Daoy (cell line): ENCODE data around the gene TMEM244. TPM values are rescaled to one million over a fixed set of nuclear protein-coding genes. Genes with fewer than 3 reads are reported as not detected.
"Not testable (repeated sequence)": the region's sequence is repeated elsewhere in the genome, so short reads cannot be mapped to it uniquely, and the experiment has no call there.

Experiments
- DNase-seq: peaks from one replicate; pipeline ENCODE4 v3.0.0-alpha.2; 2015; ENCODE audit warnings: low read depth
- total RNA-seq: library from RNA; depleted of rRNA; stranded (reverse); fragments of >200 nt; shearing (Covaris generic); gene quantifications from 2 replicates; pipeline ENCODE4 v1.2.3, GENCODE V29; 2014

Gene TMEM244
- total RNA-seq, 1 experiment from 2014 or later: 2.7 TPM

DNA sequence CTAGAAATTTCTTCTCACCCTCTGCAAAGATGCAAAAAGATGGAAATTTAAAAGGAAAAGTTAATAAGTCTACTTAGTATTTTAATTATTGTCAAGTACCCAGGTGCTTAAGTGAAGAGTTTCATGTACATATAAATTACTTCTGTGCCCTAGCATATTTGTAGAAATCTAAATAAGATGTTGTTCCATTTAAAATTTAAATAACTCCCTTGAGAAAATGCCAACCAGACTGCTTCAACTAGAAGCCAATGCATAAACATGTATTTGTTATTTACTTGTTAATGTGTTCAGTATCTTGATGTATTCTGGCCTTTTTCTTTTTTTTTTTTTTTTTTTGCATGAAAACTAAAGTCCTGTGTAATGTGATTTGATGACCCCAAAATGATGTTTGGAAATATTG, 6.3 kb upstream of the TMEM244 start:
- DNase-seq: no peak

DNA sequence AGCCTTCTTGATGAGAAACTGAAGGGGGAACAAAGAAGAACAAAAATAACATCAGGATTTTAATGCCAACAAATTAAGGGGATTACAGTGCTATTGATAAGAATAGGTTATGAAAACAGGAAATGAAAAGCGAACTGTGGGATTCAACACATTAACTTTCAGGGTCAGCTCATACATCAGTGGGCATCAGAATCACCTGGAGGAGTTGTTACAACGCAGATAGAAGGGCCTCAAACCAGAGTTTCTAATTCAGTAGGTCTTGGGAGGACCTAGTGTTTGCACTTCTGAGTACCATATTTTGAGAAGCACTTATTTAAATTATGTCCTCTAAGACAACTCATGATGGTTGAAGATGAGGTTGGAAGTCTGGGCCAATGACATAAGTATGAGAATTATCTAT, 5.6 kb upstream of the TMEM244 start:
- no peak for DNase-seq

DNA sequence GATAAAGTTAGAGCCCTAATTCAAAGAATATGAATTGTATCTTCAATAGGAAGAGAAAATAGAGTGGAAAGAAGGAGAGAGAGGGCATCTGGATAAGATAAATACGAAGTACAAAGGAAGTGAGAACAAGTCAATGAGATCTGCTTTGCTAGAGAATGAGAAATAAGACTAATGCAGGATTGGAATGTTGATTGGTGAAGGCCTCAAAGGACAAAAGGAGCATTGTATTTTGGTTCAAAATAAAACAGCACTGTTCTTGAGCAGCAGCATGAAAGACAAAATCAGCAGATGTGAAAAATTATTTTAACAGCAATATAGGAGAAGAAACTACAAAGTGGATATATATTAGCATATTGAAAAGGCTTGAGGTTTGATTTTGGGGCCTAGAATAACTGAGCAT, 5.1 kb upstream of the TMEM244 start:
- DNase-seq: no peak

DNA sequence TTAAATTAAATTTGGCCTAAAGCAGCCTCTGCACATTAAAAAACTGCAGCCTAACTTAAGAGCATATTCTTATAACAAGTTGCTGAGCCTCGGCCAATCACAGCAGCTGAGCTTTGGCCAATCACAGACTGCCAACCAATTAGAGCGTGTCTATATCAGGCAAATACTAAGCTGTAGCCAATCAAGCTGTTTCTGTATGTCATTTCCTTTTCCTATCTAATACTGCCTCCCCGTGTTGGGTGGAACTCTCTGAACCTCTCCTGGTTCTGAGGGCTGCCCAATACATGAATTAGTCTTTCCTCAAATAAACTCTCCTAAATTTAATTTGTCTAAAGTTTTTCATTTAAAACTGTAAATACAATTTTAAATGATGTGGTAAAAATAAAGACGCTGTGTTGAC, 3.9 kb upstream of the TMEM244 start:
- DNase-seq: no peak

DNA sequence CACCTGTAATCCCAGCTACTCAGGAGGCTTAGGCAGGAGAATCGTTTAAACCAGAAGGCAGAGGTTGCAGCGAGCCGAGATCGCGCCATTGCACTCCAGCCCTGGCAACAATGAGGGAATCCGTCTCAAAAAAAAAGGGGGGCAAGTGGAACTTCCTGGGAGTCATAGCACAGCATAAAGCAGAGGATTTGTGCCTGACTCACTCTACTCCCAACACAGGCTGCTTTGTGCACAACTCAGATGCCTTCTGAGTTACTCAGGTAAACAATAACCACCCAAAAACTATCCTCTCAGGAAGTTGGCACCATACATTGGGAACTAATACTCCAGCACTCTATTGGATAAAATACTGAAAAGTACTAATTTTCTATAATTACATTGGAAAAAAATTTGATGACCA, 2.5 kb upstream of the TMEM244 start:
- DNase-seq: peak; percentile 47

DNA sequence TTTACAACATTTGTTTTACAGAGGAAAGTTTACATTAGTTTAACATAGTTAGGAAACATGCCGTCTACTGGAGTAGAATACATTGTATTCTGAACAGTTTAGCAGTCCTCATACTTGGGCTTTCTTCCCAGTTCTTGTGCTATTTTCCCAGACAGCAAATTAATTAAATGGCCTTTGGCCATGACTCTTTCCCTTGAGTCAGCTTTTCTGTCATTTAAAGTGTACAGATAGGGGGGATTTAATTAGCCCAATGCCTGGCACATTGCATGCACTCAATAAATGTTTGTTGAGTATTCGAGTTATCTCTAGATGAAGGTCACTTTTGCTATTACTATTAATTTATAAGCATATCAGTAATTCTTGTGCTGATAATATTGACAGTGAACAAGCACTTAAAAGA, 1.6 kb downstream of the TMEM244 start:
- no peak for DNase-seq

DNA sequence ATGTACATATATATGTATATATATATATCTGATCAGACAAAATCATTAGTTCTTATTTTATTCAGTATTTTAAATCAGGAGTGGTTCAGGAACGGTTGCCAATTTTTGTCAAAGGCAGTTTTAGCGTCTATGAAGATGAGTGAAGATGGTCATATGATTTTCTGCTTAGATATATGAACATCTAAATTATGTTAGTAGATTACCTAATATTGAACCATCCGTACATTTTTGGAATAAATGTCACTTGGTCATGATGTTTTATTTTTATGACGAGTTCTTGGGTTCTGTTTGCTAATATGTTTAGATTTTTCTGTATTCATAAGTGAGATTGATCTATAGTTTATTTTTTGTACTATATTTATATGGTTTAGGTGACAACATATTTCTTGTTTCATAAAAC, 3.3 kb downstream of the TMEM244 start:
- no peak for DNase-seq

DNA sequence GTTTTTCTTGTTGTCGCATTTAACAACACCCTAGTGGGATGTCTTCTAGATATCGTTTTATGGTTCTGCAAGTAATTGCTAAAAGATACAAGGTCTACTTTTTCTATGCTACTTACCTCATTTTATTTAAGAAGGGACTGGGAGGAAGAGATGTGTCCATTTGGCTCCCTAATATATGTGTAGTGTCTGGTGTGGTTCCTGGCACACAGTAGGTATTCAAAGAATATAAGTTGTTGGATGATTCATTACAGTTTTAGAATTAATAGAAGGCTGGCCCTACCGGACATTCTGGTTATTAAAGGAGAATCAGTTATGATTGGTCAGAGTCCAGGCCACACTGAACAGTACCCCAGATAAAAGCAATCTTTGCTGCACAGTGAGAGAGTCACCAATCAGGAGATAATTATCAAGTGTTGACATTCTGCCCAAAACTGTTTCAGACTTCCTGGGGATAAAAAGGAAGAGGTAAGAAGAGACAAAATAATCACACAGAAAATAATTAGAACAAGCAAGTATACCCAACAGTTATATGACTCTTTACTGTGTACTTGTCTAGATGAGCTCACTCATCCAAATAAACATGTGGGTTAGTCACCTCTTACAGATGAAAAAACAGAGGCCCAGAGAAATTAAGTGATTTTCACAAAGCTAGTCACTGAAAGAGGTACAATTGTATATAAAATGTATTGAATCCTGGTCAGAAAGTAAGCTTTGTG, 7.0 kb downstream of the TMEM244 start:
- peak; percentile 74 for DNase-seq

DNA sequence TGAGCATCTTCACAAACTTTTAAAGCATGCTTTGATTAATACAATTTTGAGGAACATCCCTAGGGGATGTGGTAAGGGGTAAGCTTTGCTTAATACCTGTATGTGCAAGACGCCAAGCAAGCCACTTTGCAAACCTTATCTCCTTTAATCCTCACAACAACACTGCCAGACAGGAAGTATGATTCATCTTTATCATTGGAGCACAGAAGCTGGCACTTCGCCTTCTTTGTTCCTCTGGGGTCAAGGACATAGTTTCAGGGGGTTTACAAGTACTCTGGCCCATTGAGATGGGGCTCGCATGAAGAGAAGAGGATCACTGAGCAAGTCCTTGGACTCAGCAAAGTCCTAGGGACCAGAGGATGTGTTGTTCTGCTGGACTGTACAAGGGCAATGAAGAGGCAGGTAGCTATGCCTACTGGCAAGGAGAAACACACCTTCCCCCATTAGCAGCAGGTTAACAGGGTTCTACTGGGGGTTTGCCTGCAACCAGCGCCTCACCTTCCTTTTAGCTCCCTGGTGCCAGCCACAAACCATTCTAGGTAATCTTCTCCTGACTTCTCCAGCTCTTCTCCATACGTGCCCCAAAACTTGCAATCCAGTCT, 8.8 kb downstream of the TMEM244 start:
- peak; percentile 60 for DNase-seq

DNA sequence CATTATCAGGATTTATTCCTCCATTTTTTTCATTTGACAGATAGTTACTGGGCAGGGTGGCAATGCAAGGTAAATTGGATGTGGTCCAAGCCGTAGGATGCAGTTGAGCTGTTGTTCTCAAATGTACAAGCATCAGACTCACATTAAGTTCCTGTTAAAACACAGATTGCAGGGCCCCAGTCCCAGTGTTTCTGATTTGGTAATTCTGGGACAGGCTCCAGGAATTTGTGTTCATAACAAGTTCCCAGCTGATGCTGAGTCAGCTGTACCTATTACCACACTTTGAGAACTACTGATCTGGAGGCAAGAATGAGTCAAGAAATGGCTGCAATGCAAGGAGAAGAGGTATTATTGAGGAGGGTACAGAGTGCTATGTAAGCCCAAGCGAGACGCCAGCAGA, 11.7 kb downstream of the TMEM244 start:
- DNase-seq: peak; percentile 60

DNA sequence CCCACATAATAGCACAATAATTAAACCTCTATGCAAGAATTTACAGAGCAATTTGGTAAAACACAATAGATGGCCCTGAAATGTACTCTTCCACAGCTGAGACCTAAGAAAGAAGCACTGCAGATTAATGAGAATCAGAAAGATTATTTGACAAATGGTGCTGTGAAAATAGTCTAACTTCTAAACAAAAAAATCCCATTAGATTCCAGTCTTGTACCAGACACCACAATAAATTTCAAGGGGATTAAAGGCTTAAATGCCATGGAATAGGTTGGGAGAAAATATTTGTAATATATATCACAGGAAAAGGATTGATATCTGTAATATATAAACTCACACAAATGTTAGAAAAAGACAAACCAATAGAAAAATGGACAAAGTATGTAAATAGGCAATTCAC, 14.4 kb downstream of the TMEM244 start:
- DNase-seq: no peak

DNA sequence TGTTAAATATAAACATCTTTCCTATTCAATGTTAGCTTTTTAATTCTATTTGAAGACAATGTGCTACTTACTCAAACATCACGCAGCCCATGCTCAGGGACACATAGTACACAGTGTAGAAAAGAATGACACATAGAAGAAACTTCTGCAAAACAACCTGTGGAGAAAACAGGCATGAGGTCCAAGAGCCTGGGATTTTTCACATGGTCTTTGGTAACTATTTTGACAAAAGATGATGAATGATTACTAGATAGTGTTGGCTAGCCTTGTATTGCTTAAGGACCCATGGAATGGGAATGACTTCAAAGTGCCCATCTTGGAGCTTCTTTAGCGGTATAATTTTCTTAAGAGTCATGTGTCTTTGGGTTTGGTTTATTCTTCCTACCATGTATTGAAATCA, 15.4 kb downstream of the TMEM244 start:
- DNase-seq: no peak

DNA sequence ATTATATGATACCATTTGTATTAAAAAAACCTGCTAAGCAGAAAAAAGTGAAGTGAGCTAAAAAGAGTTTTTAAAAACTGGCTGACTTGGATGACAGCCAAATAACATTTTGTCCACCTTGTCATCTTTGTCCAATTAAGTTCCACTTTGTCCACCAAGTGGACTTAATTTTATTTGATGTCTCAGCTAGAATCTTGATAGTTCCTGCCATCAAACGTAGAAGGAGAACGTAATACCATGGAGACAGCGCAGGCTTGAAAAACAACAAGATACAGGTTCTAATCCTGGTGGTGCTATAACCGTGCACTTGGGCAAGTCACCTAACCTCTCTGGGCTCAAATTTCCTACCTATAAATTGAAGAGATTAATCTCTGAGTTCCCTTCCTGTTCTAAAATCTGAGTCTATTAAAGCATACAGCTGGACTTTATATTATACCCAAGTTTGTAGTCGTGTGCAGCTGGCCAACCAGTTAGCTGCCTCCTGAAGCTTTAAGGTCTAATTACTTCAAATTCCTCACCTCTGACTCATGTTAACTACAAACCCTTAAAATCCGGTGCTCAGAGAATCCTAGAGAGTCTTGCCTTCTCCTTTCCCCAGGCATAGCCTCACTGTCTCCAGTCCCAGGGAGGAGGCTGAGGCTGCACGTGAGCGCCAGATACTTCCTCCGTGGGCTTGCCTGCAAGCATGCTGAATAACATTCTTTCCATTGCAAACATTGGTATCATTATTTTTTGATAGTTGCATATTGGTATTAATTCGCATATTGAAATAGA, 16.8 kb downstream of the TMEM244 start:
- DNase-seq: peak; percentile 72

DNA sequence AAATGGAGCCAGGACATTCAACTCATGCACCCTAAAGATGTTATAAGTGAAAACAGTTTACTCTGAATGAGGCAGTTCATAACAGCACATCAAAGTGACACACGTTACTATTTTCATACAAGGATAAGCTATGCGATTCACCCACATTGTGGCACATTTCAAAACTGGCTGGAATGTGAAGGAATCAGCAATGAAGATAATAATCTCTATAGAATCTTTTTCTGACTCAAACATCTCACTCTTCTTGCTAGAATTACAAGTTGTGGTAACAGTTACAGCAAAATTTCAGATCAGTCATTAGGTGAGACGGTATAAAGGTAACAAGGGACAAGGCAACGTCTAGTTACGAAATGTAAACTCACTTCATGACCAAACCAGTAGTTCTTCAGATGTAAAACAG, 17.5 kb downstream of the TMEM244 start:
- DNase-seq: no peak

DNA sequence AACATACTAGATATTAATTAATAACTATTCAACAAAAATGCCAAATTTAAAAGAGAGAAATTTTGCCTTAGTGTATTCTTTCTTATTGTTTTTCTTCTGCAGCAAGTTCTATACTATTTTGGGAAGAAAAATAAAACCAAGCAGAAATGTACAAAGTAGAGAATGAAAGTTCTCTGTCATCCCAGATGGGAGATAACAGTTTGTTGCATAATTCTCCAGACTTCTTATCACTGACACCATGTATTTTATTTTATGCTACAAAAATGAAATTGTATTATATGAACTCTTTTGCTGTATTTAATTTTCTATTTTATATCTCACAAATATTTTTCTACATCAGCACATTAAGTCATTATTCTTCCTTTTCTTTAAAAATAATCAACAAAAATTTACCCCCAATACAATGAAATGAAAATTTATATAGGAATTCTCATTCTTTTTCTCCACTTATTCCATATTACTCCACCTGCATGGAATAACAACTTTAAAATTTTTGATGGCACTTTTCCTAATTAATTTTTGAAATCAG, 18.2 kb downstream of the TMEM244 start:
- DNase-seq: no peak

DNA sequence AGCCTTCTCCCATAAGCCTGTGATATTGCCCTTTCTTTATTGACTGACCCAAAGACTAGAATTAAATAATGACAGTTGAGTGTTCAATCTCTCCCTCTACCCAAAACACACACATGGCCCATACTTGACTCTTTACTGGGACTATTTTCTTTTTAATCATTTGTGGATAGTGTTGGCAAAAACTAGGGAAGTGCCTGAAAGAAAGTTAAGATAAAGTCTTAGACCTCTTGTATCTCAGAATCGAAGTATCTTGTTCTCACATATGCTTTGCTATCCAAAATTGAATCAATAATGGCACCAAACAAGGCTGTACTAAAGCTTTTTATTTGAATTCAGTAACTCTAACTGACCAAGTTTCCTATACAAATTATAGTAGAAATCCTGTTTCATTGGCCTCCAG, 19.0 kb downstream of the TMEM244 start:
- DNase-seq: no peak

DNA sequence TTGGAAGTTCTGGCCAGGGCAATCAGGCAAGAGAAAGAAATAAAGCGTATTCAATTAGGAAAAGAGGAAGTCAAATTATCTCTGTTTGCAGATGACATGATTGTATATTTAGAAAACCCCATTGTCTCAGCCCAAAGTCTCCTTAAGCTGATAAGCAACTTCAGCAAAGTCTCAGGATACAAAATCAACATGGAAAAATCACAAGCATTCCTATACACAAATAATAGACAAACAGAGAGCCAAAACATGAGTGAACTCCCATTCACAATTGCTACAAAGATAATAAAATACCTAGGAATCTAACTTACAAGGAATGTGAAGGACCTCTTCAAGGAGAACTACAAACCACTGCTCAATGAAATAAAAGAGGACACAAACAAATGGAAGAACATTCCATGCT, 21.6 kb downstream of the TMEM244 start:
- not testable (repeated sequence) for DNase-seq

DNA sequence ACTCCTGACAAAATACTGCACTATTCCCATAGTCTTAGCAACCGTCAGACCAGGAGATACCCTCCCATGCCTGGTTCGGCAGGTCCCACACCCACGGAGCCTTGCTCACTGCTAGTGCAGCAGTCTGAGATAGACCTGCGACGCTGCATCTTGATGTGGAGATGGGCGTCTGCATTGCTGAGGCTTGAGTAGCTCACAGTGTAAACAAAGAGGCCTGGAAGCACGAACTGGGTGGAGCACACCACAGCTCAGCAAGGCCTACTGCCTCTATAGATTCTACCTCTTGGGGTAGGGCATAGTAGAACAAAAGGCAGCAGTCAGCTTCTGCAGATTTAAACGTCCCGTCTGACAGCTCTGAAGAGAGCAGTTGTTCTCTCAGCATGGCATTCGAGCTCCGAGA, 25.4 kb downstream of the TMEM244 start:
- peak; percentile 32 for DNase-seq

DNA sequence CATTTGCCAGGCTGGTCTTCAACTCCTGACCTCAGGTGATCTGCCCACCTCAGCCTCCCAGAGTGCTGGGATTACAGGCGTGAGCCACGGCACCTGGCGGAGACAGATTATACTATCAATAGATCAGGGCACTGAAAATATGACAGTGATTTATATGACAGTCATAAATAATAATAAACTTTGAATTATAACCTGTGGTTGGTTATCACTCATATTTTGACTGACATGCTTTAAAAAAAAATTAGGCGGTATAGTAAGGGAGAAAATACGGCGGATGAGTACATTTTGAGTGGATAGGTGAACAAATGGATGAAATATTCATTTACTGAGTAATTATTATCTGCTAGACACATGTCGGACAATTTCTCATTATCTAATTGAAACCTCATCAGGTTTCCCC, 28.8 kb downstream of the TMEM244 start:
- DNase-seq: no peak

DNA sequence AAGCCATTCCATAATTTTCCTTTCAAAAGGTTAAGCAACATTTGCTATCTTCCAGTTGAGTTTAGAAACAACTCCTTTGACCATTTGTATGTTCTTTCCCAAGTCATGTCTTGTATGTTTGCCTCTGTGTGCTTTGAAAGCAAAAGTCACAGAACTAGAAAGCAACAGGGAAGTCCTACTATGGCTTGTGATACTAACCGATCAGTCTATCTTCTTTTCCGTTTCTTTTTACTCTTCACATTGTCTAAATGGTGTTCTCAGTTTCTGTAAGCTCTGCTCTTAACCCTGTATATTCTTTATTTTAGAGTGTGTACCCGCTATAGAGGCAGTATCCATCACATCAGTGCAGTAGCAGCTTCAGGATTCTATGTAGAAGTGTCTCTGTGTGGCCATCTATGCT, 32.9 kb downstream of the TMEM244 start:
- DNase-seq: no peak

DNA sequence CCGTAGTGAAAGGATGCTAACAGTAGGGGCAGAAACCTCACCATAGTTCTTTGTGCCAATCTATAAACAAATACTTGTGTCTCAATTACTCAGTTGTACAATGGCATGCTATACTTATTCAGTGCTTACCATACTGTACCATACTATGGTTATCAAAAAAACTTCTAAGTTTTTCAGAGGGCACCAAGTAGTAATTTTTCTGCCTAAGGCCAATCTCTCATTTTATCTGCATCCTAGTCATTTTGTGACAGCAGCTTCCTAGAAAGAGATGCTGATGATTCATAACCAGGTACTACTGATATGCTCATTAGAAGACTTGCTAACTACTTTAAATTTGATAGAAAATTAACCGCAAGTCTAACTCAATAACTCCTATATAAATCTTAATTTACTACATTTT, 42.9 kb downstream of the TMEM244 start:
- no peak for DNase-seq

DNA sequence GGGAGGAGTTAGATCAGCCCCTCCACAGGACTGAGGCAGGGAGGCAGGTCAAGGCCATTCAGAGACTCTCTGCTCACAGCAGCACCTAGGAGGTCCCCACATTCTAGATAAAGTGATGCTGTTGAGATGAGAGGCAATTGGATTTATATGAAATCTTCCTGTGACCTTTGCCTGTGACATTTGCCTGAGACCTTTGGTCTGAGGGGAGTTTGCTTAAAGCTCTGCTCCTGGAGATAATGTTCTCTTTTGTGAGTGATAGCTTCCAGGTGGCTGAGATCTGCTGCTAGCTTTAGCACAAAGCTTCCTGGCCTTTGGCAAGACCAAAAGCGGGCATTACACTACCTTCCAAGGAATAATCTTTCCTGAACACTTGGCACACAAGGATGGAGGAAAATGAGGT, 43.3 kb downstream of the TMEM244 start:
- no peak for DNase-seq

DNA sequence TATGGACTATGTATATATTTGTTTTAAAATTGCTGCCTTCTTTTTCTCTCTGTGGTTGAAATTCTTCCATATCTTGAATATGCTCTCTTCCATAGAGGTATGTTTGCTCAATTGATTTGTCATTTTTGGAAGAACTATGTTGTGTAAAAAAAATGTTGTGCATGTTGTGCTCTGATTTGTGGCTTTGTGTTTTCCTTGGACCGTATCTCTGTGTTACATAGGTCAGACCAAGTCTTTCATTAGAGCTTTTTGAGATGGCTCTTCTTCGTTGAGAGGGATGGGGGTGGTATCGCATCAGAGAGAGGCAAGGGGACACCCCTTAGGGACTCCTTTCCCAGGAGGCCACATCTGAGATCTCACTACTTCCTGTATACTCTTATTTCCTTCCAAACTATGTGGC, 43.8 kb downstream of the TMEM244 start:
- no peak for DNase-seq
